Epithelial cell of esophagus (primary cell): Measurements from ENCODE around the gene RAB40B.
A peak's percentile ranks its signal among the peaks of the same experiment; 100 is the strongest.

Experiments
- DNase-seq: peaks from one replicate; pipeline ENCODE4 v3.0.0; 2010; ENCODE audit warnings: low read depth
- H3K4me3 ChIP-seq: 2 replicates; pipeline ENCODE4 v1.5.1; 2011; ENCODE audit warnings: mild to moderate bottlenecking, low read length, control low read depth
- TF ChIP-seq, protein P1 (sequence below): IDR thresholded peaks from 2 replicates; pipeline ENCODE4 v1.5.1; 2011; ENCODE audit warnings: low read depth, mild to moderate bottlenecking, low read length, control low read depth, inconsistent platforms; ENCODE audit not compliant: insufficient read depth; ENCODE audit errors: missing control alignments

Gene RAB40B

DNA sequence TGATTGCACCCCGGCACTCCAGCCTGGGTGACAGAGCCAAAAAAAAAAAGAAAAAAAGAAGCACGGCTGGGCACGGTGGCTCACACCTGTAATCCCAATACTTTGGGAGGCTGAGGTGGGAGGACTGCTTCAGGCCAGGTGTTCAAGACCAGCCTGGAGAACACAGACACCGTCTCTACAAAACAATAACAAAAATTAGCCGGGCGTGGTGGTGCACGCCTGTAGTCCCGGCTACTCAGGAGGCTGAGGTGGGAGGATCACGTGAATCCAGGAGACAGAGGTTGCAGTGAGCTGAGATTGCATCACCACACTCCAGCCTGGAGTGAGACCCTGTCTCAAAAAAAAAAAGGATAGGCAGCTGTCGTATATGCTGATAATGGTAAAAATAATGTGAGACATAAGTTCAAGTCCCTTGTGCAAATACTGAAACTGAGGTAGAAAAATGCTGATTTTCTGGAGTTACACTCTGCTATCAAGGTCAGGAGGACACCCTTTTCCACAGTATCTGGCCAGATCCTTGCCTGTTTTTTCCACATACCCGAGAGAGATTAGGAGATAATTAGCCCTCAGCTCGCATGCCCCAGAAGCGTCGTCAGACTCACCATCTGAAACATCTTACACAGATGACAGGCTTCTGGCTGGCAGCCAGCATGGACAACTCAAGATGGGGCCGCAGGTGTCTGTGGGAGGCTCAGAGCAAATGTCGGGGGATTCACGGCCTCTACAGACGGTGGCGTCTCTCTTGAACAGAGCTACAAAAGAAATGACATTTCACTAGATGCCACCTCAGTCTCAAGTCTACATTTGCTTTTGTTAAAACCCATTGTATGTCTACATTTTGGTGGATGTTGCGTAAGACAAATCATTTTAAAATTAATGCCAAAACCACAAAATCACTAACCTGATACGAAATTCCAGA lies 87.1 kb downstream of the RAB40B start:
- DNase-seq, result peak; percentile 55
- TF ChIP-seq, protein P1, sequence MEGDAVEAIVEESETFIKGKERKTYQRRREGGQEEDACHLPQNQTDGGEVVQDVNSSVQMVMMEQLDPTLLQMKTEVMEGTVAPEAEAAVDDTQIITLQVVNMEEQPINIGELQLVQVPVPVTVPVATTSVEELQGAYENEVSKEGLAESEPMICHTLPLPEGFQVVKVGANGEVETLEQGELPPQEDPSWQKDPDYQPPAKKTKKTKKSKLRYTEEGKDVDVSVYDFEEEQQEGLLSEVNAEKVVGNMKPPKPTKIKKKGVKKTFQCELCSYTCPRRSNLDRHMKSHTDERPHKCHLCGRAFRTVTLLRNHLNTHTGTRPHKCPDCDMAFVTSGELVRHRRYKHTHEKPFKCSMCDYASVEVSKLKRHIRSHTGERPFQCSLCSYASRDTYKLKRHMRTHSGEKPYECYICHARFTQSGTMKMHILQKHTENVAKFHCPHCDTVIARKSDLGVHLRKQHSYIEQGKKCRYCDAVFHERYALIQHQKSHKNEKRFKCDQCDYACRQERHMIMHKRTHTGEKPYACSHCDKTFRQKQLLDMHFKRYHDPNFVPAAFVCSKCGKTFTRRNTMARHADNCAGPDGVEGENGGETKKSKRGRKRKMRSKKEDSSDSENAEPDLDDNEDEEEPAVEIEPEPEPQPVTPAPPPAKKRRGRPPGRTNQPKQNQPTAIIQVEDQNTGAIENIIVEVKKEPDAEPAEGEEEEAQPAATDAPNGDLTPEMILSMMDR, result no peak
- no peak overlapping the region for H3K4me3 ChIP-seq

DNA sequence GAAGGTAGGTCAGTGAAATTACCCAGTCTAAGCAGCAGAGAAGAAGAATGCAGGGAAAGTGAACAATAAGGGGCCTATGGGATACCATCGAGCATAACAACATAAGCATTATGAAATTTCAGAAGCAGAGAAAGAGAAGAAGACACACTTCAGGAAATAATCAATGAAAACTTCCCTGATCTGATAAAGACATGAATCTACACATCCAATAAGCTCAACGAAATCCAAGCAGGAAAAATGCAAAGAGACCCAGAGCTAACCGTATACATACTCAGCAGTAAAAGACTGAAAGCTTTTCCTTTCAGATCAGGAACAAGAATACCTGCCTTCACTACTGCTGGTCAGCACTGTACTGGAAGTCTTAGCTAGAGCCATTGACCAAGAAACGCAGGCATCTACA lies 88.8 kb downstream of the RAB40B start:
- TF ChIP-seq, protein P1, result no peak
- no peak overlapping the region for H3K4me3 ChIP-seq
- no peak for DNase-seq

DNA sequence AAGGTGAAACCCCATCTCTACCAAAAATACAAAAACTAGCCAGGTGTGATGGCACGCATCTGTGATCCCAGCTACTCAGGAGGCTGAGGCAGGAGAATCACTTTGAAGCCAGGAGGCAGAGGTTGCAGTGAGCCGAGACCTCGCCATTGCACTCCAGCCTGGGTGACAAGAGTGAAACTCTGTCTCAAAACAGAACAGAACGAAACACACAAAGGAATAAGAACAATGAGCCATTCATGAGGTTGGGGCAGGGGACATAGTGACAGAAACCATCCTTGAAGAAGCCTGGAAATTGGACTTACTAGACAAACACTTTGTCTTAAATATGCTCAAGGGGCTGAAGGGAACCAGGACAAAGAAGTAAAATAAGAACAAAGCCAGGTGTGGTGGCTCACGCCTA lies 89.7 kb downstream of the RAB40B start:
- H3K4me3 ChIP-seq, result no peak overlapping the region
- TF ChIP-seq, protein P1, result no peak
- DNase-seq, result no peak

DNA sequence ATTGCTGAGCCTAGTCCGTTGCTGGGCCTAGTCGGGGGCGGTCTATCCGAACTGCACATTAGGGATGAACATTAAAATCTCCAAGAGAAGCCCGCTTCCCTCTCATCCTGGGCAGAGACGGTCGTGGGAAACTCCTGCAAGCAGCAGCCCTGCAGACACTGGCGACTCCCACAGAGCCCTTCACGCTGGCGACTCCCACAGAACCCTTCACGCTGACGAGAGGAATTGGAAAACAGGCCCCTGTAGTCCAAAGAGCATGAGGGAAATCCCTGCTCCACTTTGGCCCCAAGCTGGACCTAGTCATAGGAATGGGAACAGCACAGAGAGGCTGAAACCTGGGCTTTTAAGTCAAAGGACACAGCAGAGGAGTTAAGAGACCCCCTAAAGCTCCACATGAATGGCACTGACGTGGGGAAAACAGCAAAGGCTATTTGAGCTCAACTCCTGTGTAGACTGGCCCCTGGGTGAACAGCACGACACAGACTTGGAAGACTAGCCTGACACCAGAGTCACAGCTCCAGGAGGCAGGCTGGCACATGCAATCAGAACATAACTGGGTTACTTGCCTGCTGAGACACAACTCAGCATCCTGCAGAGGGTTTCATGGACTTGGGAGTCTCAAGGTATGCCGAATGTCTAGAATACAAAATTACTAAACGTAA lies 92.4 kb downstream of the RAB40B start:
- TF ChIP-seq, protein P1, result no peak
- DNase-seq, result peak; percentile 83
- no peak overlapping the region for H3K4me3 ChIP-seq
